ENCODE results near the gene PEAK3. TPM values are rescaled to one million over a fixed set of nuclear protein-coding genes. Genes with fewer than 3 reads are reported as not detected.
A peak's percentile ranks its signal among the peaks of the same experiment; 100 is the strongest.

Gene PEAK3
- total and polyA plus RNA-seq, 9 of the 15 experiments (the other 6 are each of a cell fraction or from before 2014, with no cell fraction given): 0.07 to 0.40 TPM; not detected in 7

- TF ChIP-seq STAT6 (CRISPR knock-in tag; IDR thresholded peaks at IDR 0.05) (0 out of 2 replicates have a peak, but pooled peaks have one; percentile 59), NEUROD1 (IDR thresholded peaks at IDR 0.05; ENCODE audit: borderline replicate concordance, low read depth, low read length, partially characterized antibody) (no peak), CREB3L1 (IDR thresholded peaks at IDR 0.05; ENCODE audit: borderline replicate concordance, low read depth) (peak; percentile 78; the same call in 1 of the 2 replicates), MYNN (IDR thresholded peaks at IDR 0.05) (no peak), MYNN (CRISPR knock-in tag; IDR thresholded peaks at IDR 0.05) (no peak), ZNF511 (CRISPR knock-in tag; IDR thresholded peaks at IDR 0.05) (peak; percentile 61; the same call in 1 of the 2 replicates), ZNF609 (CRISPR knock-in tag; IDR thresholded peaks at IDR 0.05; ENCODE audit: borderline replicate concordance) (peak; percentile 14; the same call in 1 of the 2 replicates), CLOCK (CRISPR knock-in tag; IDR thresholded peaks at IDR 0.05; ENCODE audit: borderline replicate concordance) (no peak), ZFX (CRISPR knock-in tag; IDR thresholded peaks at IDR 0.05) (peak; percentile 88)
Measured at GRCh38 chr19:2328401-2329148, 46.6 kb upstream of the PEAK3 start, which contains the start of the genes LSM7 and SPPL2B (continued).
